Upper lobe of left lung (tissue), 4 donors: Measurements from ENCODE around the gene ZNF608.

Experiments used
- CTCF ChIP-seq, 6 experiments: fragments of 450-650 bp in 4 of 6; fragments of 200-600 bp in 2 of 6; sonication (generic) in 2 of 6; IDR thresholded peaks; one replicate each; pipeline ENCODE4 v1.5.1; 2016 to 2019; ENCODE audit warnings: antibody characterized with exemption in 6 of 6
- POLR2A ChIP-seq, 4 donors: fragments of 450-650 bp; IDR thresholded peaks; one replicate each; pipeline ENCODE4 v1.5.1; 2016 to 2017; ENCODE audit warnings: antibody characterized with exemption in 4 of 4, mild to moderate bottlenecking in 2 of 4

GRCh38 chr5:124701016-124701415 is 45.4 kb downstream of the ZNF608 start:
- TF ChIP-seq CTCF (IDR thresholded peaks at IDR 0.05): no peak
- no peak for TF ChIP-seq POLR2A (IDR thresholded peaks at IDR 0.05)
